HCT116 (cell line): ENCODE results near the gene CYP17A1.

Experiments
- EZH2phosphoT487 ChIP-seq: fragments of 200-600 bp; IDR thresholded peaks from 2 replicates; pipeline ENCODE4 v1.6.1; 2018; ENCODE audit warnings: antibody characterized with exemption, borderline replicate concordance
- YY1 ChIP-seq: IDR thresholded peaks from 2 replicates; pipeline ENCODE4 v1.6.1; 2011; ENCODE audit warnings: low read length, low read depth, moderate library complexity, mild to moderate bottlenecking; ENCODE audit not compliant: insufficient replicate concordance; ENCODE audit errors: extremely low read depth

- no peak for TF ChIP-seq EZH2phosphoT487
- no peak for TF ChIP-seq YY1
These were observed 34.2 kb downstream of the CYP17A1 start for GRCh38 chr10:102802920-102803534.
